Medulla oblongata (tissue), 1 donor: ENCODE measurements around the gene SACM1L.
A peak's percentile ranks its signal among the peaks of the same experiment; 100 is the strongest.

Experiments used
- DNase-seq: peaks from one replicate; pipeline ENCODE4 v3.0.0-alpha.2; 2015; ENCODE audit errors: extremely low spot score

SACM1L gene

GRCh38 chr3:45688882-45689786 lies at the start of gene SACM1L:
TSS of gene SACM1L (plus strand) at chr3:45689396. CDS start at chr3:45689466, 70 bp downstream.
- DNase-seq, result peak; percentile 99

- peak; percentile 35 for DNase-seq
Measured at GRCh38 chr3:45640091-45640507, 49.1 kb upstream of the SACM1L start.

- DNase-seq, result no peak
Measured at GRCh38 chr3:45640724-45641361, 48.4 kb upstream of the SACM1L start.

GRCh38 chr3:45641756-45642155 lies 47.4 kb upstream of the SACM1L start:
- DNase-seq, result no peak

GRCh38 chr3:45642731-45643152 lies 46.5 kb upstream of the SACM1L start:
- no peak for DNase-seq

GRCh38 chr3:45644063-45644790 lies 45.0 kb upstream of the SACM1L start:
- DNase-seq, result no peak

GRCh38 chr3:45644791-45645201 lies 44.4 kb upstream of the SACM1L start:
- DNase-seq, result no peak

GRCh38 chr3:45646051-45646585 lies 43.1 kb upstream of the SACM1L start:
- peak; percentile 54 for DNase-seq

GRCh38 chr3:45647148-45647619 lies 42.0 kb upstream of the SACM1L start:
- DNase-seq, result peak; percentile 25

GRCh38 chr3:45653205-45653604 lies 36.0 kb upstream of the SACM1L start:
- no peak for DNase-seq

GRCh38 chr3:45654397-45654944 lies 34.7 kb upstream of the SACM1L start:
- DNase-seq, result no peak

- DNase-seq, result no peak
Measured at GRCh38 chr3:45655906-45656305, 33.3 kb upstream of the SACM1L start.

GRCh38 chr3:45656575-45657363 lies 32.4 kb upstream of the SACM1L start:
- DNase-seq, result peak; percentile 97

GRCh38 chr3:45657853-45658252 lies 31.3 kb upstream of the SACM1L start:
- no peak for DNase-seq

GRCh38 chr3:45659661-45660566 lies 29.3 kb upstream of the SACM1L start:
- DNase-seq, result peak; percentile 72

- no peak for DNase-seq
Measured at GRCh38 chr3:45660567-45660901, 28.7 kb upstream of the SACM1L start.

- no peak for DNase-seq
Measured at GRCh38 chr3:45664578-45664977, 24.6 kb upstream of the SACM1L start.

GRCh38 chr3:45665101-45665572 lies 24.1 kb upstream of the SACM1L start:
- DNase-seq, result peak; percentile 63

- DNase-seq, result no peak
Measured at GRCh38 chr3:45666757-45667431, 22.3 kb upstream of the SACM1L start.
